H4 (cell line): Measurements from ENCODE around the gene BCL6B. TPM values are rescaled to one million over a fixed set of nuclear protein-coding genes. Genes with fewer than 3 reads are reported as not detected.

Source experiments
- DNase-seq: peaks from one replicate; pipeline ENCODE4 v3.0.0-alpha.2; 2015; ENCODE audit warnings: low spot score
- total RNA-seq: library from RNA; depleted of rRNA; stranded (reverse); fragments of >200 nt; shearing (Covaris generic); gene quantifications from 2 replicates; pipeline ENCODE4 v1.2.3, GENCODE V29; 2014

BCL6B gene
- total RNA-seq, 1 experiment from 2014 or later = not detected

- no peak for DNase-seq
Measured at GRCh38 chr17:7007143-7007542, 15.7 kb upstream of the BCL6B start.

GRCh38 chr17:7010523-7010922 lies 12.3 kb upstream of the BCL6B start:
- DNase-seq = no peak

- no peak for DNase-seq
Measured at GRCh38 chr17:7011415-7011814, 11.4 kb upstream of the BCL6B start.

GRCh38 chr17:7011942-7012254 lies 11.0 kb upstream of the BCL6B start:
- DNase-seq = no peak

- peak; percentile 92 for DNase-seq
Measured at GRCh38 chr17:7014261-7014994, 8.4 kb upstream of the BCL6B start.

- DNase-seq = no peak
Measured at GRCh38 chr17:7014995-7015958, 7.6 kb upstream of the BCL6B start.

- no peak for DNase-seq
Measured at GRCh38 chr17:7016418-7016817, 6.4 kb upstream of the BCL6B start.

- DNase-seq = no peak
Measured at GRCh38 chr17:7016886-7017826, 5.7 kb upstream of the BCL6B start.

GRCh38 chr17:7017827-7018200 lies 5.0 kb upstream of the BCL6B start:
- no peak for DNase-seq

GRCh38 chr17:7018331-7018964 lies 4.4 kb upstream of the BCL6B start:
- no peak for DNase-seq

GRCh38 chr17:7019367-7019766 lies 3.5 kb upstream of the BCL6B start:
- DNase-seq = no peak

GRCh38 chr17:7019839-7020519 lies 2.9 kb upstream of the BCL6B start:
- DNase-seq = peak; percentile 33

- DNase-seq = no peak
Measured at GRCh38 chr17:7020894-7021664, 1.8 kb upstream of the BCL6B start.

GRCh38 chr17:7021993-7022778 lies 664 bp upstream of the BCL6B start:
- no peak for DNase-seq

- no peak for DNase-seq
Measured at GRCh38 chr17:7023576-7024401, 939 bp downstream of the BCL6B start.

GRCh38 chr17:7024402-7024785 lies 1.5 kb downstream of the BCL6B start:
- no peak for DNase-seq

GRCh38 chr17:7025245-7025644 lies 2.4 kb downstream of the BCL6B start:
- no peak for DNase-seq

GRCh38 chr17:7026471-7027115 lies 3.7 kb downstream of the BCL6B start:
- DNase-seq = no peak
